Measurements from ENCODE around the gene GOPC. TPM values are rescaled to one million over a fixed set of nuclear protein-coding genes. Genes with fewer than 3 reads are reported as not detected.

Gene GOPC
- total and polyA plus RNA-seq, 2 of the 4 experiments (the other 2 are of a cell fraction) = 23.4 to 23.8 TPM

DNA sequence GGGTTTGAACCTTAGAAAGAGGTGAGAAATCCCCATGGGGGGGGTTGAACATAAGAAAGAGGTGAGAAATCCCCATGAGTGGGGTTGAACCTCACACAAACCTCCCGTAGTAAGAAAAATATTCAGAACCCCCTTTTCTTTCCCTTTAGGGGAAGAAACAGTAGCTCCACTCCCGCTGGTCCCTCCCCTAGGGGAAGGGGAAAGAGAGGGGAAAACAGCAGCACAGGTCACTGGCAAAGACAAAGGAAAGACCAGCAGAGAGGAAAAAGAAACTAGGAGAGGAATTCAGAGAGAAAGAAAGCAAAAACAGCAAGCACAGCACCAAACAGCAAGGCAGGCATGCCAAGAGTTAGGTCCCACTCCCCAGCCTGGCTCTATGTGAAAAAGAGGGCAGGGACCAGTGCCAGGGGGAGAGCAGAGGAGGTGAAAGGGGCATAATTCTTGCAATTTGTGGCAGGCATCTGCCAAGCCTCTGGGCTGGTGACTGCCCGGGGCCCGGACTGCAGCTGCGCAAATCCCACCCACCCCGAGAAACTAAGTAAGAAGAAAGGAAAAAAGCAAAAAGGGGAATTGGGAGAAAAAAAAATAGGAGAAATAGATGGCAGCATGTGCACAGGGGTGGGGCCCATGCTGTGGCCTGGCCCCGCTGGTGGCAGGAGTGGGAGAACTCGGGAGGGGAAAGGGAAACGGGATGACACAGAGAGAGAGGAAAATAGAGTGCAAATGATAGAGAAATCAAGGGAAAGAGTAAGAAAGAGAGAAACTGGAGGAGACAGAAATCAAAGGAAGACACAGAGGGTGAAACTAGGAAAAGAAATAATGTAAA, 15.1 kb upstream of the GOPC start:
- no peak overlapping the region for H4K91ac ChIP-seq (ENCODE audit: insufficient read depth, low read depth, low read length)
- no peaks in the 10 kb centered on the region for H3K9me1 ChIP-seq (ENCODE audit: insufficient read depth, low read length)
- H3K18ac ChIP-seq (ENCODE audit: low read depth, low read length) = no peak overlapping the region
- no TSS peak for BruUV-seq (replicated peaks)
- no peak overlapping the region for H3K23ac ChIP-seq (ENCODE audit: low read depth, low read length)
- H3K4me3 ChIP-seq (ENCODE audit: insufficient read depth, low read depth, low read length) = no peak overlapping the region
- no peak overlapping the region for H3K4ac ChIP-seq (ENCODE audit: low read depth, low read length)
- no peak overlapping the region for H3K4me2 ChIP-seq (ENCODE audit: low read depth, low read length)
- H3K14ac ChIP-seq (replicated peaks; ENCODE audit: low read depth, low read length) = no peak overlapping the region
- in situ Hi-C loops (cut with MboI; ENCODE audit: low sequenced_read_pairs) = no loop called here
- 72% methylated on average over 2 of the region's 9 CpGs; no CpG with 5 or more reads in 1 of the 2 experiments for WGBS, 2 experiments (ENCODE audit: extremely low coverage in 2 of 2, insufficient read length in 1 of 2)
- H4K20me1 ChIP-seq (ENCODE audit: insufficient read depth, low read length) = no peaks in the 10 kb centered on the region
- TF ChIP-seq MAZ (IDR thresholded peaks at IDR 0.05; ENCODE audit: borderline replicate concordance, low read depth, low read length) (no peak), FOS (IDR thresholded peaks at IDR 0.05; ENCODE audit: low read depth, low read length) (no peak), RCOR1 (IDR thresholded peaks at IDR 0.05; ENCODE audit: insufficient replicate concordance, low read length) (no peak), POLR2A (IDR thresholded peaks at IDR 0.05; ENCODE audit: low read depth, low read length) (no peak), BHLHE40 (IDR thresholded peaks at IDR 0.05; ENCODE audit: low read depth, low read length) (no peak), RAD21 (IDR thresholded peaks at IDR 0.05; ENCODE audit: low read length) (no peak), RFX5 (IDR thresholded peaks at IDR 0.05; ENCODE audit: low read depth, low read length) (no peak)
- TF ChIP-seq, protein P1, sequence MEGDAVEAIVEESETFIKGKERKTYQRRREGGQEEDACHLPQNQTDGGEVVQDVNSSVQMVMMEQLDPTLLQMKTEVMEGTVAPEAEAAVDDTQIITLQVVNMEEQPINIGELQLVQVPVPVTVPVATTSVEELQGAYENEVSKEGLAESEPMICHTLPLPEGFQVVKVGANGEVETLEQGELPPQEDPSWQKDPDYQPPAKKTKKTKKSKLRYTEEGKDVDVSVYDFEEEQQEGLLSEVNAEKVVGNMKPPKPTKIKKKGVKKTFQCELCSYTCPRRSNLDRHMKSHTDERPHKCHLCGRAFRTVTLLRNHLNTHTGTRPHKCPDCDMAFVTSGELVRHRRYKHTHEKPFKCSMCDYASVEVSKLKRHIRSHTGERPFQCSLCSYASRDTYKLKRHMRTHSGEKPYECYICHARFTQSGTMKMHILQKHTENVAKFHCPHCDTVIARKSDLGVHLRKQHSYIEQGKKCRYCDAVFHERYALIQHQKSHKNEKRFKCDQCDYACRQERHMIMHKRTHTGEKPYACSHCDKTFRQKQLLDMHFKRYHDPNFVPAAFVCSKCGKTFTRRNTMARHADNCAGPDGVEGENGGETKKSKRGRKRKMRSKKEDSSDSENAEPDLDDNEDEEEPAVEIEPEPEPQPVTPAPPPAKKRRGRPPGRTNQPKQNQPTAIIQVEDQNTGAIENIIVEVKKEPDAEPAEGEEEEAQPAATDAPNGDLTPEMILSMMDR (conservative IDR thresholded peaks at IDR 0.05; ENCODE audit: low read depth, low read length) = no peak
- TF ChIP-seq, protein P2, sequence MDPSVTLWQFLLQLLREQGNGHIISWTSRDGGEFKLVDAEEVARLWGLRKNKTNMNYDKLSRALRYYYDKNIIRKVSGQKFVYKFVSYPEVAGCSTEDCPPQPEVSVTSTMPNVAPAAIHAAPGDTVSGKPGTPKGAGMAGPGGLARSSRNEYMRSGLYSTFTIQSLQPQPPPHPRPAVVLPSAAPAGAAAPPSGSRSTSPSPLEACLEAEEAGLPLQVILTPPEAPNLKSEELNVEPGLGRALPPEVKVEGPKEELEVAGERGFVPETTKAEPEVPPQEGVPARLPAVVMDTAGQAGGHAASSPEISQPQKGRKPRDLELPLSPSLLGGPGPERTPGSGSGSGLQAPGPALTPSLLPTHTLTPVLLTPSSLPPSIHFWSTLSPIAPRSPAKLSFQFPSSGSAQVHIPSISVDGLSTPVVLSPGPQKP (IDR thresholded peaks at IDR 0.05; ENCODE audit: borderline replicate concordance, low read depth, low read length) = no peak
- TF ChIP-seq, protein P3, sequence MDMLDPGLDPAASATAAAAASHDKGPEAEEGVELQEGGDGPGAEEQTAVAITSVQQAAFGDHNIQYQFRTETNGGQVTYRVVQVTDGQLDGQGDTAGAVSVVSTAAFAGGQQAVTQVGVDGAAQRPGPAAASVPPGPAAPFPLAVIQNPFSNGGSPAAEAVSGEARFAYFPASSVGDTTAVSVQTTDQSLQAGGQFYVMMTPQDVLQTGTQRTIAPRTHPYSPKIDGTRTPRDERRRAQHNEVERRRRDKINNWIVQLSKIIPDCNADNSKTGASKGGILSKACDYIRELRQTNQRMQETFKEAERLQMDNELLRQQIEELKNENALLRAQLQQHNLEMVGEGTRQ (IDR thresholded peaks at IDR 0.05; ENCODE audit: low read depth, low read length) = no peak
- H3K79me1 ChIP-seq (ENCODE audit: low read depth in 1 of 2, low read length in 2 of 2) = no peaks in the 10 kb centered on the region
- no peaks in the 10 kb centered on the region for H3K9me3 ChIP-seq (ENCODE audit: control insufficient read depth, insufficient read depth, low read length)
- no peaks in the 10 kb centered on the region for H3K27me3 ChIP-seq (ENCODE audit: control insufficient read depth, insufficient read depth, low read length)
- CTCF ChIA-PET = interaction anchor here (0.7 kb wide), 1 partner anchor 10 kb away, joined by 3 read pairs; no protein-coding TSS in a partner anchor
- dilution Hi-C loops (cut with HindIII; ENCODE audit: low sequenced_read_pairs, unreplicated experiment) = no loop called here
- no peak overlapping the region for H2AK5ac ChIP-seq (ENCODE audit: low read depth, low read length)
- no peak overlapping the region for H2BK120ac ChIP-seq (ENCODE audit: low read depth, low read length)
- H2BK15ac ChIP-seq (ENCODE audit: low read depth, low read length) = no peak overlapping the region
- no peak overlapping the region for H3K56ac ChIP-seq (ENCODE audit: extremely low read depth, insufficient read depth, low read length)
- H2BK5ac ChIP-seq (ENCODE audit: low read depth, low read length, poor library complexity, severe bottlenecking) = no peak overlapping the region
- H2AK9ac ChIP-seq (replicated peaks; ENCODE audit: low read depth, low read length, poor library complexity) = no peak overlapping the region
- no peaks in the 10 kb centered on the region for H3K4me1 ChIP-seq (ENCODE audit: control insufficient read depth, insufficient read depth, low read length)
- no peak overlapping the region for H3K27ac ChIP-seq (ENCODE audit: insufficient read depth, low read length)
- no peak overlapping the region for H2BK20ac ChIP-seq (ENCODE audit: low read depth, low read length)
- H2AFZ ChIP-seq (replicated peaks; ENCODE audit: low read length, poor library complexity) = no peak overlapping the region
- no peak overlapping the region for H4K8ac ChIP-seq (ENCODE audit: low read depth in 2 of 2, low read length in 2 of 2)
- POLR2A ChIA-PET (ENCODE audit: unreplicated experiment) = no interaction called here
- DNase-seq = no peak
- ATAC-seq (ENCODE audit: low read depth) = no peak
- intact Hi-C loops (cut with micrococcal nuclease) = no loop called here
- no peak overlapping the region for H4K5ac ChIP-seq (ENCODE audit: low read depth, low read length)
- H3K9ac ChIP-seq (ENCODE audit: low read depth, low read length) = no peak overlapping the region
- H3K36me3 ChIP-seq (ENCODE audit: control insufficient read depth, insufficient read depth, low read length) = no peaks in the 10 kb centered on the region
